AG04449 (cell line): ENCODE measurements around the gene PTPRM.
A peak's percentile ranks its signal among the peaks of the same experiment; 100 is the strongest.

Experiments
- CTCF ChIA-PET: fragments of 350-600 bp; formaldehyde crosslinking; extraction: SDS; loops from one replicate; lab custom pipeline; 2021; ENCODE audit warnings: antibody characterized with exemption; lab: Yijun Ruan, JAX
- POLR2A ChIA-PET: fragments of 400-600, 350-600 bp; formaldehyde crosslinking; extraction: SDS; loops from one replicate; lab custom pipeline; 2020; ENCODE audit warnings: antibody characterized with exemption, inconsistent platforms; lab: Yijun Ruan, JAX
- DNase-seq: peaks from one replicate; pipeline ENCODE4 v3.0.0-alpha.2; 2010; ENCODE audit warnings: low read depth, low spot score
- H3K4me3 ChIP-seq: 2 replicates; pipeline ENCODE4 v1.5.1; 2011; ENCODE audit warnings: low read depth, mild to moderate bottlenecking, control low read depth, low read length
- CTCF ChIP-seq: IDR thresholded peaks from one replicate; pipeline ENCODE4 v1.5.1; 2011; ENCODE audit warnings: mild to moderate bottlenecking, moderate library complexity, low read length, control low read depth, inconsistent platforms; ENCODE audit not compliant: insufficient read depth; ENCODE audit errors: missing control alignments

PTPRM gene

GRCh38 chr18:7566567-7567473, at the start of gene PTPRM:
Gene PTPRM, plus strand, starts transcription at chr18:7567316. Its CDS starts 503 bp downstream, at chr18:7567819.
- H3K4me3 ChIP-seq = peak within 1 kb of the TSS; percentile 77
- ChIA-PET CTCF (interaction anchor here (0.5 to 4.6 kb wide), 64 partner anchors 8 to 914 kb away, joined by 3 to 49 read pairs (median 4); no protein-coding TSS in a partner anchor), POLR2A (interaction anchor here (0.9 to 2.5 kb wide), 5 partner anchors 10 to 294 kb away, joined by 3 to 13 read pairs (median 8); no protein-coding TSS in a partner anchor)
- no peak for DNase-seq
- peak; percentile 39 for TF ChIP-seq CTCF

GRCh38 chr18:7517852-7518251, 49.3 kb upstream of the PTPRM start:
- CTCF ChIA-PET = no interaction called here

GRCh38 chr18:7520200-7520785, 46.8 kb upstream of the PTPRM start:
- POLR2A ChIA-PET = no interaction called here
- no peak for DNase-seq
- TF ChIP-seq CTCF = no peak
- CTCF ChIA-PET = no interaction called here
- no peak overlapping the region for H3K4me3 ChIP-seq

More at GRCh38 chr18:7517852-7518251, 49.3 kb upstream of the PTPRM start:
- no peak overlapping the region for H3K4me3 ChIP-seq
- POLR2A ChIA-PET = no interaction called here
- no peak for TF ChIP-seq CTCF
- no peak for DNase-seq

- POLR2A ChIA-PET = no interaction called here
- no peak for TF ChIP-seq CTCF
- no peak overlapping the region for H3K4me3 ChIP-seq
- CTCF ChIA-PET = no interaction called here
- no peak for DNase-seq
These were observed 45.8 kb upstream of the PTPRM start for GRCh38 chr18:7521226-7521856.

- ChIA-PET POLR2A (no interaction called here), CTCF (no interaction called here)
- no peak for TF ChIP-seq CTCF
- DNase-seq = no peak
- H3K4me3 ChIP-seq = no peak overlapping the region
These were observed 43.3 kb upstream of the PTPRM start for GRCh38 chr18:7523772-7524171.

GRCh38 chr18:7524786-7525185, 42.3 kb upstream of the PTPRM start:
- POLR2A ChIA-PET = no interaction called here
- no peak for DNase-seq
- CTCF ChIA-PET = no interaction called here
- H3K4me3 ChIP-seq = no peak overlapping the region
- no peak for TF ChIP-seq CTCF
